Nephron progenitor cell (in vitro differentiated cells): ENCODE measurements around the gene FAM83C.
"Not testable (repeated sequence)": the region's sequence is repeated elsewhere in the genome, so short reads cannot be mapped to it uniquely, and the experiment has no call there.

Experiments
- DNase-seq: peaks from one replicate; pipeline ENCODE4 v3.0.0; 2021
- H3K27ac Mint-ChIP-seq: 2 replicates; pipeline ENCODE4 v1.8.0; 2021; ENCODE audit warnings: mild to moderate bottlenecking, moderate library complexity, mixed read lengths
- H3K27me3 Mint-ChIP-seq: 2 replicates; pipeline ENCODE4 v1.8.0; 2021; ENCODE audit warnings: mild to moderate bottlenecking, low read depth, mixed read lengths; ENCODE audit not compliant: poor library complexity
- H3K36me3 Mint-ChIP-seq: 2 replicates; pipeline ENCODE4 v1.8.0; 2021; ENCODE audit warnings: low read depth, mixed read lengths
- H3K4me1 Mint-ChIP-seq: 2 replicates; pipeline ENCODE4 v1.8.0; 2021; ENCODE audit warnings: mixed read lengths
- H3K4me3 Mint-ChIP-seq: 2 replicates; pipeline ENCODE4 v1.8.0; 2021; ENCODE audit warnings: mild to moderate bottlenecking, moderate library complexity, mixed read lengths
- H3K9me3 Mint-ChIP-seq: 2 replicates; pipeline ENCODE4 v1.8.0; 2021; ENCODE audit warnings: mild to moderate bottlenecking, moderate library complexity, mixed read lengths
- TF ChIP-seq, protein P1 (sequence below): fragments of 200-600 bp; sonication (generic); IDR thresholded peaks from 2 replicates; pipeline ENCODE4 v1.5.0; 2021; ENCODE audit warnings: antibody characterized with exemption

Gene FAM83C

DNA sequence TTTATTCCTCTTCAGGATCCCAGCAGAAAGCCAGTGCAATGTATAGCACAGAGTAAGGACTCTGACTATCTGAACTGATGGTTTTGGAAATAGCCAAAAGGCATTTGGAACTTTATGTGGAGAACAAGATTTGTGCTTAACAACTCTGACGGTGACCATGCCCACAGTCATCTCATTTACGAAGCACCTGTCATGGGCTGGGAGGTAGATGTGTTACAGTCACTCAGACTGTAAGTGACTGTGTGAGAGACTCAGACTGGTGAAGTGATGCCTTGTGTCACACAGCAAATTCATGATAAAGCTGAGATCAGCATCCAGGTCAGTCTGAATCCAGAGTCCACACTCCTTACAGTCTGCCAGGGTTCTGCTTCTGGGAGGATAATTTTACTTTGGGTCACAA lies 23.9 kb upstream of the FAM83C start:
- H3K4me3 Mint-ChIP-seq: no peak overlapping the region
- no peak overlapping the region for H3K27ac Mint-ChIP-seq

DNA sequence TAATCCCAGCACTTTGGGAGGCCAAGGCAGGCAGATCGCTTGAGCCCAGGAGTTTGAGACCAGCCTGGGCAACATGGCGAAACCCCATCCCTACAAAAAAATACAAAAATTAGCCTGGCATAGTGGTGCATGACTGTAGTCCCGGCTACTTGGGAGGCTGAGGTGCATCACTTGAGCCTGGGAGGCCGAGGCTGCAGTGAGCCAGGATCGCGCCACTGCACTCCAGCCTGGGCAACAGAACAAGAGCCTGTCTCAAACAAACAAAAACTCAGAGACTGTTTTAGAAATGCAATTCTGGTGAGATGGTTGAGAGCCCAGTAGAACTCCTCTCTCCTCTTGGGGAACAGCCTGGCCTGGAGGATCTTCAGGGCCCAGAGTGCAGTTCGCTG lies 23.4 kb upstream of the FAM83C start:
- Mint-ChIP-seq H3K36me3 (peaks cover 20% of the 10 kb centered on the region), H3K4me1 (peaks cover 55% of the 10 kb centered on the region), H3K27ac (peak overlapping the region; percentile 92)
- not testable (repeated sequence) for H3K27me3 Mint-ChIP-seq, H3K4me3 Mint-ChIP-seq, H3K9me3 Mint-ChIP-seq, DNase-seq

More for the DNA sequence above, 23.9 kb upstream of the FAM83C start:
- no peak for DNase-seq
- Mint-ChIP-seq H3K9me3 (no peaks in the 10 kb centered on the region), H3K4me1 (peaks cover 60% of the 10 kb centered on the region), H3K36me3 (peaks cover 17% of the 10 kb centered on the region), H3K27me3 (no peaks in the 10 kb centered on the region)
- TF ChIP-seq, protein P1, sequence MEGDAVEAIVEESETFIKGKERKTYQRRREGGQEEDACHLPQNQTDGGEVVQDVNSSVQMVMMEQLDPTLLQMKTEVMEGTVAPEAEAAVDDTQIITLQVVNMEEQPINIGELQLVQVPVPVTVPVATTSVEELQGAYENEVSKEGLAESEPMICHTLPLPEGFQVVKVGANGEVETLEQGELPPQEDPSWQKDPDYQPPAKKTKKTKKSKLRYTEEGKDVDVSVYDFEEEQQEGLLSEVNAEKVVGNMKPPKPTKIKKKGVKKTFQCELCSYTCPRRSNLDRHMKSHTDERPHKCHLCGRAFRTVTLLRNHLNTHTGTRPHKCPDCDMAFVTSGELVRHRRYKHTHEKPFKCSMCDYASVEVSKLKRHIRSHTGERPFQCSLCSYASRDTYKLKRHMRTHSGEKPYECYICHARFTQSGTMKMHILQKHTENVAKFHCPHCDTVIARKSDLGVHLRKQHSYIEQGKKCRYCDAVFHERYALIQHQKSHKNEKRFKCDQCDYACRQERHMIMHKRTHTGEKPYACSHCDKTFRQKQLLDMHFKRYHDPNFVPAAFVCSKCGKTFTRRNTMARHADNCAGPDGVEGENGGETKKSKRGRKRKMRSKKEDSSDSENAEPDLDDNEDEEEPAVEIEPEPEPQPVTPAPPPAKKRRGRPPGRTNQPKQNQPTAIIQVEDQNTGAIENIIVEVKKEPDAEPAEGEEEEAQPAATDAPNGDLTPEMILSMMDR: no peak

DNA sequence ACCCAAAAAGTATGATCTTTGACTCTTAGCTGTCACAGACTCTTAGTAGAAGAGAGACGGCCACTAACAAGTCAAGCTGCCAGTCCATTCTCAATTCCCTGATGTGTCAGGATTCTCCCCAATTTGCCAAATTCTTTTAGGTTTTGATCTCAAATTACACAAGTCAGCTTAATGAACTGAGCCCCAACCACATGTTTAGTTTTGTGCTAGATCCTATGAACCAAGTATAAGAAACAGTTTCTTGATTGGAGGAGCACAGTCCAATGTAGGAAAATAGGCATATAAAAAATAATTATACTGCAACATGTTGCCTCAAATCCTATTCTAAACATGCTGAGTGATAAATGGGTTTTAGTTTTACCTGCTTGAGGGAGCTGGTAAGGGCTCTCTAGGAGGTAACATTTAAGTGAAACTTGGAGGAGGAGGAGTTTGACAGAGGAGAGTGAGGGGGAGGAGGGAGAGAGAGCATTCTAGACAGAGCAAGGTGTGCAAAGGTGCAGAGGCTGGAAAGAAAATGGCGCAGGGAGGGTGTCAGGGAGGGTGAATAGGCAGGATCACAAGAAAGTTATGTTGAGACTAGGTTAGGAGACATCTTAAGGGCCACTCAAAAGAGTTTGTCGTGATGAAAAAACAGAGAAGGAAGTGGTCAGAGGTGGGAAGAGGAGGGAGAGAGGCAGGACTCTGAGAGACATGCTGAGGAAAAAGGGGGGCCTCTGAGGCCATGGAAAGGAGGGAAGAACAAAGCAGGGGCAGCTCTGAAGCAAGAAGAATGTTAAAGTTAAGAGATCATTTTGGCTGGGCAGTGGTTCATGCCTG lies 22.8 kb upstream of the FAM83C start:
- H3K4me1 Mint-ChIP-seq: peaks cover 49% of the 10 kb centered on the region
- DNase-seq: no peak
- H3K27me3 Mint-ChIP-seq: no peaks in the 10 kb centered on the region
- TF ChIP-seq, protein P1: no peak
- peaks cover 22% of the 10 kb centered on the region for H3K36me3 Mint-ChIP-seq
- peak overlapping the region; percentile 92 for H3K27ac Mint-ChIP-seq
- H3K9me3 Mint-ChIP-seq: no peaks in the 10 kb centered on the region
- no peak overlapping the region for H3K4me3 Mint-ChIP-seq

DNA sequence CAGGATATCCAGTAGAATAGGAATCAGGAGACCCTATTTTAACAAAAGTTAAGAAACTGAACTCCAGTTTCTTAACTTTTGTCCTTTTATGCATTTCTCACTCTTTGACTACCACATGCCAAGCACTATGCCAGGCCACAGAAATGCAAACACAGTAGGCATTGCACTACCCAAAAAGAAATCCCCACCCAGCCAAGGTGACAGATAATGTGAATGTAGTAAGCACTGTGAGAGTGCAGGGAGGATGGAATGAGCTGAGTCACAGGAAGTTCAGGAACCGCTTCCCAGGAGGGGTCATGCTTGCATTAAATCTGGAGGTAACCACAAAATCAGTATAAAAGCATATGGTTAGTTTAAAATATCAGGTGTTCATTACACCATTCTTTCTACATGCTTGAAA lies 20.1 kb upstream of the FAM83C start:
- no peak overlapping the region for H3K27ac Mint-ChIP-seq

DNA sequence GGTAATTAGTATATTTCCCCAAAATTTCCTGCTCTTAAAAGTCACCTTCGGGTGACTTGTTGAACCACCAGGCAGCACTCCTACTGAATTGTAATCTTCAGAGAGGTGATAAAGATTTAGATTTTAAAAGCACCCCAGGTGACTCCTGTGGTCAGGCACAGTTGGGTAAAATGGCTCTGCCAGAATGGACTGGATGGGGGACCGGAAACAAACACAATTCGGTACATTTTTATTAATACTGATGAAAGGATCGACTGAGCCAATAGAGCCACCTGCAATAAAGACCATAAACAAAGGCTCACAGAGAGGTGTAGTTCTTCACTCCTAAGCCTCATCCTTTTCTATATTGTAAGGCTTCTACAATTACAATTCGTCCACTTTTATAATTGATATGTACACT lies 19.6 kb upstream of the FAM83C start:
- peaks cover 24% of the 10 kb centered on the region for H3K4me1 Mint-ChIP-seq
- TF ChIP-seq, protein P1: no peak
- no peak overlapping the region for H3K27ac Mint-ChIP-seq
- H3K27me3 Mint-ChIP-seq: peaks cover 2% of the 10 kb centered on the region
- no peak for DNase-seq
- no peak overlapping the region for H3K4me3 Mint-ChIP-seq
- peaks cover 25% of the 10 kb centered on the region for H3K36me3 Mint-ChIP-seq
- no peaks in the 10 kb centered on the region for H3K9me3 Mint-ChIP-seq

More for the DNA sequence above, 20.1 kb upstream of the FAM83C start:
- peaks cover 24% of the 10 kb centered on the region for H3K4me1 Mint-ChIP-seq
- DNase-seq: no peak
- H3K36me3 Mint-ChIP-seq: peaks cover 25% of the 10 kb centered on the region
- peaks cover 2% of the 10 kb centered on the region for H3K27me3 Mint-ChIP-seq
- TF ChIP-seq, protein P1: no peak
- no peaks in the 10 kb centered on the region for H3K9me3 Mint-ChIP-seq
- H3K4me3 Mint-ChIP-seq: no peak overlapping the region

DNA sequence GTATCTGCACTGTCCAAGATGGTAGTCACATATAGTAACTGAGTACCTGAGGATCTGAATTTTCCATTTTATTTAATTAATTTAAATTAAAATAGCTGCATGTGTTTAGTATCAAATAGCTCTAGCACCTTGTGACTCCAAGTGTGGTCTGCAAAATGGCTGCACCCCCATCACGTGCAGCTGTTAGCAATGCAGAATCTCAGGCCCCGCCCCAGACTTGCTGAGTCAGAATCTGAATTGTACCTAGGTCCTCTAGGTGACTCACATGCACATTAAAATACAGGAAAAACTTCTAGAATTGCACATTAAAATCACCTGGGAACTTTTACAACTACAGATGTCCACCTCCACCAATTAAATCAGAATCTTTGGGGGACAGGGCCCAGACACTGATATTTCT lies 19.2 kb upstream of the FAM83C start:
- peaks cover 25% of the 10 kb centered on the region for H3K36me3 Mint-ChIP-seq
- H3K9me3 Mint-ChIP-seq: no peaks in the 10 kb centered on the region
- no peak overlapping the region for H3K4me3 Mint-ChIP-seq
- peaks cover 28% of the 10 kb centered on the region for H3K4me1 Mint-ChIP-seq
- DNase-seq: no peak
- TF ChIP-seq, protein P1: no peak
- H3K27me3 Mint-ChIP-seq: peaks cover 2% of the 10 kb centered on the region
- no peak overlapping the region for H3K27ac Mint-ChIP-seq
